Mesenchymal stem cell (in vitro differentiated cells and primary cell): ENCODE results near the gene HPS1.

ENCODE experiments used
- DNase-seq: peaks from one replicate; pipeline ENCODE4 v3.0.0-alpha.2; 2013
- H2AFZ ChIP-seq: one replicate; pipeline ENCODE4 v1.6.1; 2013; ENCODE audit warnings: low read depth, mild to moderate bottlenecking, control low read depth, inconsistent platforms, low read length, moderate library complexity
- H2AK5ac ChIP-seq: 2 replicates; pipeline ENCODE4 v1.6.1; 2013; ENCODE audit warnings: low read length, moderate library complexity, mild to moderate bottlenecking, inconsistent platforms; ENCODE audit not compliant: severe bottlenecking
- H2BK120ac ChIP-seq: one replicate; pipeline ENCODE4 v1.6.1; 2013; ENCODE audit warnings: low read depth, mild to moderate bottlenecking, inconsistent platforms, low read length, moderate library complexity
- H2BK12ac ChIP-seq, 2 experiments: one replicate each; pipeline ENCODE4 v1.6.1; 2013; ENCODE audit warnings: inconsistent platforms in 2 of 2, low read length in 2 of 2, mild to moderate bottlenecking in 2 of 2, moderate library complexity in 2 of 2, control low read depth in 1 of 2
- H2BK15ac ChIP-seq: one replicate; pipeline ENCODE4 v1.6.1; 2013; ENCODE audit warnings: mild to moderate bottlenecking, low read depth, inconsistent platforms; ENCODE audit not compliant: poor library complexity, severe bottlenecking
- H2BK5ac ChIP-seq: 2 replicates; pipeline ENCODE4 v1.6.1; 2013; ENCODE audit warnings: low read depth, mild to moderate bottlenecking, low read length, control low read depth, inconsistent platforms; ENCODE audit not compliant: poor library complexity, severe bottlenecking
- H3K14ac ChIP-seq, 2 experiments: one replicate each; pipeline ENCODE4 v1.6.1; 2013; ENCODE audit warnings: inconsistent platforms in 2 of 2, low read length in 2 of 2, control low read depth in 1 of 2, mild to moderate bottlenecking in 1 of 2, moderate library complexity in 1 of 2
- H3K18ac ChIP-seq, 2 experiments: one replicate each; pipeline ENCODE4 v1.6.1; 2013; ENCODE audit warnings: inconsistent platforms in 2 of 2, low read length in 2 of 2, control low read depth in 1 of 2, low read depth in 1 of 2, mild to moderate bottlenecking in 1 of 2
- H3K23ac ChIP-seq, 2 experiments: one replicate each; pipeline ENCODE4 v1.6.1; 2013; ENCODE audit warnings: inconsistent platforms in 2 of 2, low read length in 2 of 2, mild to moderate bottlenecking in 2 of 2, moderate library complexity in 2 of 2, control low read depth in 1 of 2
- H3K27ac ChIP-seq: 2 replicates; pipeline ENCODE4 v1.5.1; 2013; ENCODE audit warnings: mild to moderate bottlenecking, moderate library complexity, low read length, control low read depth, inconsistent platforms; ENCODE audit not compliant: poor library complexity, severe bottlenecking
- H3K27me3 ChIP-seq, 2 experiments: 2 replicates each; pipeline versions ENCODE4 v1.6.1 to v1.7.0; 2013; ENCODE audit warnings: low read length in 2 of 2, mild to moderate bottlenecking in 2 of 2, moderate library complexity in 2 of 2, control low read depth in 1 of 2, inconsistent platforms in 1 of 2; ENCODE audit not compliant: control insufficient read depth in 1 of 2, insufficient read depth in 1 of 2
- H3K36me3 ChIP-seq, 2 experiments: 2 replicates each; pipeline versions ENCODE4 v1.6.1 to v1.7.0; 2013; ENCODE audit warnings: low read length in 2 of 2, control low read depth in 1 of 2, inconsistent platforms in 1 of 2, low read depth in 1 of 2, mild to moderate bottlenecking in 1 of 2; ENCODE audit not compliant: insufficient read depth in 2 of 2, control insufficient read depth in 1 of 2
- H3K4ac ChIP-seq, 2 experiments: one replicate each; pipeline ENCODE4 v1.6.1; 2013; ENCODE audit warnings: inconsistent platforms in 2 of 2, low read length in 2 of 2, mild to moderate bottlenecking in 2 of 2, moderate library complexity in 2 of 2, control low read depth in 1 of 2, low read depth in 1 of 2
- H3K4me1 ChIP-seq: 2 replicates; pipeline ENCODE4 v1.6.1; 2013; ENCODE audit warnings: low read depth, low read length, control low read depth; ENCODE audit not compliant: control insufficient read depth, insufficient read depth
- H3K4me2 ChIP-seq: 2 replicates; pipeline ENCODE4 v1.6.1; 2013; ENCODE audit warnings: low read length, mild to moderate bottlenecking, inconsistent platforms; ENCODE audit not compliant: poor library complexity, severe bottlenecking
- H3K4me3 ChIP-seq, 2 experiments: 2 replicates each; pipeline versions ENCODE4 v1.5.1 to v1.7.0; 2013; ENCODE audit warnings: low read length in 2 of 2, mild to moderate bottlenecking in 2 of 2, control low read depth in 1 of 2, low read depth in 1 of 2; ENCODE audit not compliant: insufficient read depth in 1 of 2
- H3K79me1 ChIP-seq: replicated peaks from 2 replicates; pipeline ENCODE4 v1.6.1; 2013; ENCODE audit warnings: mild to moderate bottlenecking, control low read depth, low read length, inconsistent platforms; ENCODE audit not compliant: poor library complexity, severe bottlenecking
- H3K9ac ChIP-seq: 2 replicates; pipeline ENCODE4 v1.7.0; 2013; ENCODE audit warnings: mild to moderate bottlenecking, low read length, moderate library complexity
- H3K9me3 ChIP-seq: 2 replicates; pipeline ENCODE4 v1.7.0; 2013; ENCODE audit warnings: mild to moderate bottlenecking, low read length; ENCODE audit not compliant: control insufficient read depth
- H4K8ac ChIP-seq: one replicate; pipeline ENCODE4 v1.6.1; 2013; ENCODE audit warnings: inconsistent platforms, mild to moderate bottlenecking, low read length, moderate library complexity
- H4K91ac ChIP-seq: one replicate; pipeline ENCODE4 v1.6.1; 2013; ENCODE audit warnings: mild to moderate bottlenecking, low read length, inconsistent platforms
- WGBS: methylation state at CpG from one replicate; pipeline ENCODE4 v1.1.7; 2013; ENCODE audit warnings: mixed read lengths; 5-methylcytosine and 5-hydroxymethylcytosine counted together
- small RNA-seq: library from polyadenylated mRNA; stranded (forward); fragments of <200 nt; extraction: miRNeasy Mini kit (QIAGEN cat#:217004); gene quantifications from one replicate; pipeline ENCODE3, GENCODE V24; 2013; ENCODE audit warnings: low read depth

The HPS1 gene

DNA sequence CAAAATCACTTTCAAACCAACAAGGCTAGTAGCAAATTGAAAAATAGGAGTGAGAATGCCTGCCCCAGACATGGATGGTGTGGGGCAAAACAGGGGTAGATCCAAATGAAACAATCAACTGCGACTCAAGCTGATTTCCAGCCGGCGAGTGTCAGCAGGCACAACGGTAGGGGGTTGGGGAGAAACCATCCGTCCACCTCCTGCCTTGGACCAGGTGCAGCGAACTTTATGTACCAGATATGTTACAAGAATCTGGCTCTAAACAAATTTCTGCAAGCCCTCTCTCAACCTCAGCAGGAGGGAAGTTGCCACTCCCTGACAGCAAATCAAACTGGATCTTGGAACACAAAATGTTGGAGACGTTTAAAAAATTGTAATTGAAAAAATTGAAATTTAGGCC lies 76.9 kb downstream of the HPS1 start:
- Histone ChIP-seq H3K27me3 (peaks cover 0 to 4% of the 10 kb centered on the region in 2 experiments), H3K27ac (no peak overlapping the region), H3K18ac (no peak overlapping the region), H3K4me2 (no peak overlapping the region), H2AFZ (no peak overlapping the region), H4K91ac (no peak overlapping the region), H2BK12ac (no peak overlapping the region), H3K9ac (no peak overlapping the region), H3K4ac (no peak overlapping the region), H3K14ac (no peak overlapping the region), H3K79me1 (no peaks in the 10 kb centered on the region), H2AK5ac (no peak overlapping the region), H3K36me3 (no peaks in the 10 kb centered on the region), H3K9me3 (no peaks in the 10 kb centered on the region), H4K8ac (no peak overlapping the region), H2BK5ac (no peak overlapping the region), H3K4me1 (peaks cover 5% of the 10 kb centered on the region), H2BK15ac (no peak overlapping the region), H3K4me3 (no peak overlapping the region), H3K23ac (no peak overlapping the region), H2BK120ac (no peak overlapping the region)
- 85% methylated on average over 7 of the region's 7 CpGs for WGBS
- DNase-seq, result no peak

DNA sequence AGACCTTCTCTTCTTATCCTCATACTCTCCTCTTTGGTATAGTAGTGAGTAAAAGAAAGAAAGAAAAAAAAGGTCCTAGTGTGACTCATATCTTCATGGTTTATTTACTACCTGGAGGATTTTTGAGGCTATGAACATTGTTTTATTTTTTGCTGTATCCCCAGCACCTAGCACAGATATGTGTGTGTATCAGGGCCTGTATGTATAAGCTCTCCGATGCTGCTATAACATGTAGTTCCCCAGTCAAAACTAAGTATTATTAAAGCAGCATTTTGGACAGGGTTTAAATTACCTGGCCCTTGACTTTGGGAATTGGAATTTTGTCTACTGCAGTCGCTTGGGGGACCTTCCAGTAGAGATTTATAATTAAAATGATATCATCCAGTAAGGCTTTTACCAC lies 78.1 kb downstream of the HPS1 start:
- H2BK5ac ChIP-seq, result no peak overlapping the region
- H3K9ac ChIP-seq, result no peak overlapping the region
- no peak overlapping the region for H2AFZ ChIP-seq
- no peak overlapping the region for H3K27ac ChIP-seq
- no peak overlapping the region for H4K8ac ChIP-seq
- H3K4me1 ChIP-seq, result peaks cover 3% of the 10 kb centered on the region
- no peaks in the 10 kb centered on the region for H3K79me1 ChIP-seq
- H3K14ac ChIP-seq, result no peak overlapping the region
- H2AK5ac ChIP-seq, result no peak overlapping the region
- H2BK120ac ChIP-seq, result no peak overlapping the region
- H3K18ac ChIP-seq, result no peak overlapping the region
- H3K23ac ChIP-seq, result no peak overlapping the region
- H2BK15ac ChIP-seq, result no peak overlapping the region
- H3K27me3 ChIP-seq, result peaks cover 0 to 4% of the 10 kb centered on the region in 2 experiments
- H2BK12ac ChIP-seq, result no peak overlapping the region
- no peak overlapping the region for H3K4ac ChIP-seq
- no peak overlapping the region for H3K4me2 ChIP-seq
- no peak for DNase-seq
- no peaks in the 10 kb centered on the region for H3K36me3 ChIP-seq
- no peaks in the 10 kb centered on the region for H3K9me3 ChIP-seq
- H4K91ac ChIP-seq, result no peak overlapping the region
- WGBS, result no CpG with 5 or more reads among the region's 2 CpGs
- no peak overlapping the region for H3K4me3 ChIP-seq

DNA sequence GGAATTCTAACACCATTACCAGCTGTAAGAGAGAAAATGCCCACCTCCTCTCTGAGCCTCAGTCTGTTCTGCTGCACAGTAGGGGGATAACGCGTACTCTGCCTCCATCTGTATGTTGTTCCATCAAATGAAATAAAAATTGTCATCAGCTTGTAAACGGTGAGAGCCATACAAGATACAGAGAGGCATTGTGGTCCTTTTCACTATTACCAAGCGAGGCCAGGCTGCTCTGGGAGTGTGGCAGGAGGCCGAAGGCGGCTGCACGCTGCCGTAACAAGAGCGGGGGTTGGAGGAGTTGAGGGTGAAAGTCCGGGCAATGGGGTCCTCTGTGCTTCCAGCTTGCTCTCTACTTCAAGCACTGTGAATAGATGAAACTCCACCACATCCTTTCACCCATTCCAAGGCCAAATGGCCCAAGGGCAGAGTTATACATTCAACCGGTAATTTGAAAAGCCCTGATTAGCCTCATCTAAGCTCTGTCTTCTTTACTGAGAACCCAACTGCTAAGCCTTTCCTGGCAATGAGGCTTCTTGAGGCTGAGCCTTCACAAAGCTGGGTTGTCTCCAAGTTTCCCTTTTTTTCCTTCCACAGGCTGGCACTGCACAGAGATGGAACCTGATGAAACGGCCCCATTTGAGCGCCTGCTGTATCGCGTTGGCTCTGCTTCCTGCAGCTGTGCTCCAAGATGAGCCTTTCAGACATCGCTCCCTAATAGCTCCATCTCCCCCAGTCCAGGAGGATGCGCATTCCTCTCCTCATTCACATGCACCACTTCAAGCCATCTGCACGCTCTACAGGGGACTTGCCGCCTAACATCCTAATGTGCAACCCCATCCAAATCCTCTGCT lies 78.9 kb downstream of the HPS1 start:
- Histone ChIP-seq H2BK12ac (no peak overlapping the region), H2BK5ac (no peak overlapping the region), H3K79me1 (no peaks in the 10 kb centered on the region), H3K4me3 (no peak overlapping the region), H3K18ac (no peak overlapping the region), H3K9me3 (no peaks in the 10 kb centered on the region), H4K91ac (peak overlapping the region; percentile 18), H2AK5ac (no peak overlapping the region), H3K4me2 (no peak overlapping the region), H2BK15ac (no peak overlapping the region), H3K4ac (peak overlapping the region in 1 of 2 experiments; percentile 73), H3K27me3 (peaks cover 0 to 4% of the 10 kb centered on the region in 2 experiments), H3K23ac (no peak overlapping the region), H3K14ac (no peak overlapping the region), H3K4me1 (peaks cover 3% of the 10 kb centered on the region), H3K9ac (no peak overlapping the region), H3K36me3 (no peaks in the 10 kb centered on the region), H4K8ac (no peak overlapping the region), H2BK120ac (no peak overlapping the region), H2AFZ (no peak overlapping the region), H3K27ac (no peak overlapping the region)
- no peak for DNase-seq
- 93% methylated on average over 14 of the region's 19 CpGs for WGBS

Small RNA genes within 50 kb of the gene (small RNA-seq; reads per million reads assigned to genes)
- 2.9 reads per million, percentile 12 among the genes with 10 or more reads in this experiment for gene MIR4685
